ENCODE measurements around the gene GALK1.

DNA sequence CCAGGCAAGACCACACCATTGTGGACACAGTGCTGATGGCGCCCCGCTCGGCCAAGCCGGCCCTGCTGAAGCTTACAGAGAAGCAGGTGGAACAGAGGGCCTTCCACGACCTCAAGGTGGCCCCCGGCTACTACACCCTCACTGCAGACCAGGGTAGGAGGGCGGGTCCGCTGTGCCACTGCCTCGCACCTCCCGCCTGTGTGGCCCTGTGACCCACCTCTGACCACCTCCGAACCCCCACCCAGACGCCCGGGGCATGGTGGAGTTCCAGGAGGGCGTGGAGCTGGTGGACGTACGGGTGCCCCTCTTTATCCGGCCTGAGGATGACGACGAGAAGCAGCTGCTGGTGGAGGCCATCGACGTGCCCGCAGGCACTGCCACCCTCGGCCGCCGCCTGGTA lies 22.7 kb downstream of the GALK1 start:
- no peak for TF ChIP-seq POLR2A (IDR thresholded peaks at IDR 0.05)
- TF ChIP-seq, protein P1, sequence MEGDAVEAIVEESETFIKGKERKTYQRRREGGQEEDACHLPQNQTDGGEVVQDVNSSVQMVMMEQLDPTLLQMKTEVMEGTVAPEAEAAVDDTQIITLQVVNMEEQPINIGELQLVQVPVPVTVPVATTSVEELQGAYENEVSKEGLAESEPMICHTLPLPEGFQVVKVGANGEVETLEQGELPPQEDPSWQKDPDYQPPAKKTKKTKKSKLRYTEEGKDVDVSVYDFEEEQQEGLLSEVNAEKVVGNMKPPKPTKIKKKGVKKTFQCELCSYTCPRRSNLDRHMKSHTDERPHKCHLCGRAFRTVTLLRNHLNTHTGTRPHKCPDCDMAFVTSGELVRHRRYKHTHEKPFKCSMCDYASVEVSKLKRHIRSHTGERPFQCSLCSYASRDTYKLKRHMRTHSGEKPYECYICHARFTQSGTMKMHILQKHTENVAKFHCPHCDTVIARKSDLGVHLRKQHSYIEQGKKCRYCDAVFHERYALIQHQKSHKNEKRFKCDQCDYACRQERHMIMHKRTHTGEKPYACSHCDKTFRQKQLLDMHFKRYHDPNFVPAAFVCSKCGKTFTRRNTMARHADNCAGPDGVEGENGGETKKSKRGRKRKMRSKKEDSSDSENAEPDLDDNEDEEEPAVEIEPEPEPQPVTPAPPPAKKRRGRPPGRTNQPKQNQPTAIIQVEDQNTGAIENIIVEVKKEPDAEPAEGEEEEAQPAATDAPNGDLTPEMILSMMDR (IDR thresholded peaks at IDR 0.05): no peak
- TF ChIP-seq EP300 (IDR thresholded peaks at IDR 0.05): no peak
- TF ChIP-seq POLR2AphosphoS5 (IDR thresholded peaks at IDR 0.05): no peak

Data from gastroesophageal sphincter (tissue), 3 donors.